Right kidney (tissue), 9 donors: Measurements from ENCODE around the gene RNF112.

ENCODE experiments used
- DNase-seq: peaks from one replicate; pipeline ENCODE4 v3.0.0-alpha.2; 2016
- long read RNA-seq, 8 donors: transcript quantifications; one replicate each; lab custom pipeline, GENCODE V29; 2026

RNF112 gene, protein sequence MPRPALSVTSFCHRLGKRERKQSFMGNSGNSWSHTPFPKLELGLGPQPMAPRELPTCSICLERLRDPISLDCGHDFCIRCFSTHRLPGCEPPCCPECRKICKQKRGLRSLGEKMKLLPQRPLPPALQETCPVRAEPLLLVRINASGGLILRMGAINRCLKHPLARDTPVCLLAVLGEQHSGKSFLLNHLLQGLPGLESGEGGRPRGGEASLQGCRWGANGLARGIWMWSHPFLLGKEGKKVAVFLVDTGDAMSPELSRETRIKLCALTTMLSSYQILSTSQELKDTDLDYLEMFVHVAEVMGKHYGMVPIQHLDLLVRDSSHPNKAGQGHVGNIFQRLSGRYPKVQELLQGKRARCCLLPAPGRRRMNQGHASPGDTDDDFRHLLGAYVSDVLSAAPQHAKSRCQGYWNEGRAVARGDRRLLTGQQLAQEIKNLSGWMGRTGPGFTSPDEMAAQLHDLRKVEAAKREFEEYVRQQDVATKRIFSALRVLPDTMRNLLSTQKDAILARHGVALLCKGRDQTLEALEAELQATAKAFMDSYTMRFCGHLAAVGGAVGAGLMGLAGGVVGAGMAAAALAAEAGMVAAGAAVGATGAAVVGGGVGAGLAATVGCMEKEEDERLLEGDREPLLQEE
- long read RNA-seq, donor 1: 0 reads
- long read RNA-seq, donor 2: 0 reads
- long read RNA-seq, donor 3: 0 reads
- long read RNA-seq, donor 4: 0 reads
- long read RNA-seq, donor 5: 0 reads
- long read RNA-seq, donor 6: 0 reads
- long read RNA-seq, donor 7: 0 reads
- long read RNA-seq, donor 8: 0 reads

- DNase-seq: no peak
These were observed at the start of gene RNF112 for GRCh38 chr17:19410875-19411620. Gene RNF112, plus strand, starts transcription at chr17:19411232. Its CDS starts 177 bp downstream, at chr17:19411409.

DNA sequence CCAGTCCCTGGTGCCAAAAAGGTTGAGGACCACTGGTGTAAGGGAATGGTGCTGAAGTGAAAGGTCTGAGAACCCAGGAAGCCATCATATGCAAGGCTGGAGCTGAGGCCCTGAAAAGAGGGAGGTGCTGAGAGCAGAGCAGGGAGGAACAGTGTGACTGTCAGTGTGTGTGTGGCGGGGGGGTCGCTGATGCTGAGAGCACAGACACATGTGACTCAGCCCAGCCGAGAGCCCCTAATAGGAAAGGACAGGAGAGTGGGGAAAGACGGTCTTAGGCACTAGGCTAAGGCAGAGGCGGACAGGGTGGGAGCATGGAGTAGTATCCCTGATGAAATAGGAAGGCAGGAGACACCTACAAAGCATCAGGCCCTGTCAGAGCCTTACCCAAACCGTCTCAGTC is 49.7 kb upstream of the RNF112 start:
- no peak for DNase-seq

DNA sequence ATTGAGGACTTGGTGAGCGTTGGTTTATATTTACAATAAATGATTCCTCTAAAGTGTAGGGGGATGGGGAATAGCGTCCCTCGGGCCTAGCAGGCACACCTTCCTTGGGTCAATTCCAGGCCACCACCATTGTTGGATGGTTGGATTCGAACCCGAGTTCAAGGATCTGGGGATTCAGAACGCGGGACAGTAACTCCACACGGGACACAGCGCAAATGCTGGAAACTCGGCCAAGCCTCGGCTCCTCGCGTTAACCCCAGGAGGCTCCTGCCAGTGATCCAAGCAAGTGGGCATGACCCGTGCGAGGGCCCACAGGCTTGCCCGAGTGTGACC is 49.1 kb upstream of the RNF112 start:
- DNase-seq: no peak

DNA sequence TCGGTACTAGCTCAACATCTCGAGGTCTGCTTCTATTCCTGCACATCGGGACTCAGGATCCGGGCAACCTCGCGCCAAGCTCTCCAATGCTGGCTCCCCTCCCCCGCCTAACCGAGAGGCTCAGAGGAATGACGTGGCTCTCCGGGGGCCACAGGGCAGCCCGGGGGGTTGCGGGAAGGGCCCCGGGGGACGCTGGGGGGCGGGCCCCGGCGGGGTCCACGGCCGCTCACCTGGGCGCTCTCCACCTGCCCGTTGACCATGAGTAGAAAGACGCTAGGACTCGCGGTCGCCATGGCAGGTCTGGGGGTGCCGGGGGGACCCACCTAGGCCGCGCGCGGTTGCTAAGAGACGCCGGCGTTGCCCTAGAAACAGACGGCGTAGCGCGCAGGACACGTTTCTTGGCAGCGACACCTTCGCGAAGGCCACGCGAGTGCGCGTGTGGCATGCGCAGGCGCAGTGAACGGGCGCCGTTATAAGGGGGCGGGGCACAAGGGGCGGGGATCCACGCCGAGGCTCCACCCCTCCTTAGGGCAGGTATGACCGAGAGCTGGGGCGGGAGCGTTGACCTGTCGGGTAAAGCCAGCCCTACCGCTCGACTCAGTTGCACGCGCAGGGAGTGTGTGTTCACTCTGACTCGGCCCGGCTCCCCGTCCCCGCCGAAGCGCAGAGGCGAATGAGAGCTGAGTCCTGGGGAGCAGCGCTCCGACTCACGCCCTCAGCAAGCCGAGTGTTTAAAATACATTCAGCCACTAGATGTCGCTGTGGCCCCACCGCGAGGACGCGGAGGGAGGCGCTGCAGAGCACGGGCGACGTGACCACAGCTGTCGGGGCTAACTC is 48.5 kb upstream of the RNF112 start, which contains the start of gene B9D1:
B9D1 (minus strand) TSS at position 447 of the 837 bp plus-strand sequence; CDS start at position 293, 154 bp downstream.
- DNase-seq: peak; percentile 97

GRCh38 chr17:19363114-19363438 is 48.0 kb upstream of the RNF112 start:
- no peak for DNase-seq

GRCh38 chr17:19363460-19364035 is 47.5 kb upstream of the RNF112 start:
- peak; percentile 27 for DNase-seq

GRCh38 chr17:19364699-19365498 is 46.1 kb upstream of the RNF112 start:
- DNase-seq: peak; percentile 39

DNA sequence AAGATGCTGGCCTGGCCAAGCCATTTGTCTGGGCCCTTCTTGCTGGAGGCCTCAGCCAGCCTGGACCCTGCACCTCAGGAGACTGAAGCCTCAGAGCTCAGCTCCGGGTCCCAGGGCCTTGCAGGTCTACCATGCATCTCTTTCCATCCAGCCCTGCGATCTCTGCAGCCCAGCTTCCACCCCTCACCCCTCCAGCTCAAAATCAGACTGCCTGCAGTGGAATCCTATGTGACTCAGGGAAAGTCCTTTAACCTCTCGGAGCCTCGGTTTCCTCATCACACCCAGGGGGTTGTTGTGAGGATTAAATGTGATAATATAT is 45.6 kb upstream of the RNF112 start:
- no peak for DNase-seq

DNA sequence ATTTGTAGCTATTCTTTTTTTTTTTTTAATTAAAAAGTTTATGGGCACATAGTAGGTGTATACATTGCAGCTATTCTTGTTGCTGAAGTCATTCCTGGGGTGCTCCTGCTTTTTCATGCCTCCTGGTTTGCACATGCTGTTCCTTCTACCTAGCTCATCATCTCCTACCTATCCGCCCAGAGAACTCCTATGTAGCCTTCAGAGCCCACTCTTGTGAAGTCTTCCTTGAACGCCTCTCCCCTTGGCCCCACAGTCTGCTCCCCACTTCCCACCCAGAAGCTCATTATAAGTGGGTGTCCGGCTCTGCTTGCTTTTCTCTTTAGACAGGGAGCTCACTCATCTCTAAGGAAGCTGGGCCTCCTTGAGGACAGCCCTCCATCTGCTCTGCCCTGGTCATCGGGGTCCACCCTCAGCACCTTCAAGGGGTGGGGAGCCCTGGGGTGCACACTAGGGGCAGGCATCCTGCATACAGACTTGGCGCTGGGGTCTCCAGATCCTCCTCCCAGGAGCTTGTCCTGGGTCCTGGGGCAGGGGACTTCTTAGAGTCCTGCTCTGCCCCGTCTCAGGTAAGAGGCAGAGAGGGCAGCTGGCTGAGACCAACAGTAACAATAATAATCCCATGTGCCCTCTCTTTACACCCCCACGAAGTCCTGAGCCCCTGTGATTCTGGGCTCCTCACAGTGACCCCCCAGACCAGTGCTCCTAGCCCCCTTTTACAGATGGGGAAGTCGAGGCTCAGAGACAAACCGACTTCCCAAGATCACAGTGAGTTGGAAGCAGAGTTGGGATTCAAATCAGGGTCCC is 45.0 kb upstream of the RNF112 start:
- no peak for DNase-seq

DNA sequence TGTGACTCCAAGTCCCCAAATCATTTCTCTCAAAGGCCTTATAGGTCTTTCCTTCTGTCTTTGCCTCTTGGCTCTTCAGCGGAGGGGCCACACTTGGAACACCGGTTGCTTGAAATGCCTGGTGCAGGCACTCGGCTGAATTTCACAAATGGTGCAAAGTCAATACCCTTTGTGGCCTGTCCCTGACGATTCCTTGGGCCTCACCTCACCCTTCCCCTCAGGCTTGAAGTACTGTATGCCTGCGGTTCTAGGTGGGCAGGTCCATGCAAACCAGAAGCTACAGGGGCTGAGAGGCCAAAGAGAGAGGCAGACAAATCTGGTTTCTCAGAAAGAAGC is 44.4 kb upstream of the RNF112 start:
- DNase-seq: no peak

GRCh38 chr17:19368229-19368628 is 42.8 kb upstream of the RNF112 start:
- DNase-seq: no peak

DNA sequence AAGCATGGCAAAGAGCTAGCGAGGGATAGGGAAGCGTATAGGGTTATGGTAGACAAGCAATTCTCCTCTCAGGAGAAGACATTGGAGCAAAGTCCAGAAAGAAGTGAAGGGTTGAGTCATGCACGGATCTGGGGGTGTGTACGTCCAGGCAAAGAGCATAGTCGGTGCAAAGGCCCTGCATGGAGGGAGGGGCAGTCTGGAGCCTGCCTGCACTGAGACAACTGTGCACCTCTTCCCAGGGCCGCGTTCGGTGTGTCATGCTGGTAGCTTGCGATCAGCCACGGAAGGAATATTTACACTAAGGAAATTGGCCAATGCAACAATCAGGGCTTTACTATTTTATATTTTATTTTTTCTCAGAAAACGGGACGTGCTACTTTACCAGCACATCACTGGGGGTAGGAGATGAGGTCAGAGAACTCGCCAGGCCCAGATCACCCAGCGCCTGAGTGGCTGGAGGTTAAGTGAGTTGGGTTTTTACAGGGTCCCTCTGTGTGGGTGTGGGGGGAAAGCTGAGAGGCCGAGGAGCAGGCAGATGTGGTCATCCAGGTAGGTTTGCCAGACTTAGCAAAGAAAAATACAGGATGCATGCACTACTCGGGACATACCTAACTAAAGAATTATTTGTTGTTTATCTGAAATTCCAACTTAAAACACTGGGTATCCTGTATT is 41.8 kb upstream of the RNF112 start:
- DNase-seq: no peak

- DNase-seq: no peak
These were observed 41.1 kb upstream of the RNF112 start for GRCh38 chr17:19369846-19370492.

GRCh38 chr17:19370493-19370960 is 40.5 kb upstream of the RNF112 start:
- DNase-seq: no peak

- no peak for DNase-seq
These were observed 39.6 kb upstream of the RNF112 start for GRCh38 chr17:19371259-19372010.

DNA sequence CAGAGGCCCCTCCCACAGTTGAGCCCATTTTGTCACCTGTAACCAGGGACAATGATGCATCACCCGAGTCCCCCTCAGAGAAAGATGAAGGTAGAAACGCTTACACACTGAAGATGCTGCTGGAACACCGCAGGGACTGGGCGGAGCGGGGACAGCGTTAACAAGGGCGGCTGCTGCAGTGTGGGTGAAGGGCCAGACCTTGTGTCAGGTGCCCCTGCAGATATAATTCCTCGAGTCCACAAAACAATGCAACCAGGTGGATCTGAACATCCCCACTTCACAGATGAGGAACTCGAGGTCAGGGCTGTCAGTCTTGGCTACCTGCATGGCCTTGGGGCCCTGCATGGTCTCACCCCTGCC is 39.0 kb upstream of the RNF112 start:
- DNase-seq: no peak

DNA sequence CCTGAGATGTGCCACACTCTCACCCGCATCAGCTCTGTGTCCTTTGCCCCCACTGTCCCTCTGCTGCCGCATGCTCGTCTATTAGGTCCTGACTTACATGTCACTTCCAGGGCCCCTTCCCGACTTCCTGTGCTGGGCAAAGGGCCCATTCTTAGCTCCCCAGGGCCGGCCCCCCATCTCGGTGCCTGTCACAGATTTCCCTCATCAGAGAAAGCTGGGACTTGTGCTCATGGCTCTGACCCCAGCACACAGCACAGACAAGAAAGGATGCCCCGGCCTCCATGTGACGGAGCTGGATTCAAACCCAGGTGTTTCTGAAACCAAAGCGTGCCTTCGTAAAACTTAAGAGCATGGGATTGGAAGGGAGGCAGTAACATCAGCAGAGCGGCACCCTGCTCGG is 38.6 kb upstream of the RNF112 start:
- DNase-seq: no peak

GRCh38 chr17:19372866-19373504 is 38.0 kb upstream of the RNF112 start:
- no peak for DNase-seq
